OCI-LY7 (cell line): Measurements from ENCODE around the gene TWF2.

Experiments used
- CTCF ChIP-seq: fragments of 200-600 bp; sonication (generic); conservative IDR thresholded peaks from 2 replicates; pipeline ENCODE4 v1.5.1; 2014; ENCODE audit warnings: mild to moderate bottlenecking, antibody characterized with exemption, low read length, moderate library complexity, mixed read lengths
- EZH2phosphoT487 ChIP-seq: fragments of 200-600 bp; sonication (generic); IDR thresholded peaks from 2 replicates; pipeline ENCODE4 v1.6.1; 2018; ENCODE audit warnings: low read depth, borderline replicate concordance, mild to moderate bottlenecking, mixed run types, antibody characterized with exemption, low read length, moderate library complexity, mixed read lengths

- no peak for TF ChIP-seq CTCF
- TF ChIP-seq EZH2phosphoT487, result no peak
These were observed 15.7 kb upstream of the TWF2 start for GRCh38 chr3:52254608-52255007.
